ENCODE measurements around the gene TBC1D4.
"Not testable (repeated sequence)": the region's sequence is repeated elsewhere in the genome, so short reads cannot be mapped to it uniquely, and the experiment has no call there.

The TBC1D4 gene

GRCh38 chr13:75447493-75447892 is 34.5 kb downstream of the TBC1D4 start:
- no peak for DNase-seq

GRCh38 chr13:75446874-75447273 is 35.1 kb downstream of the TBC1D4 start:
- DNase-seq: no peak

GRCh38 chr13:75445717-75446499 is 36.1 kb downstream of the TBC1D4 start:
- no peak for DNase-seq

- no peak for DNase-seq
These were observed 38.0 kb downstream of the TBC1D4 start for GRCh38 chr13:75444016-75444415.

GRCh38 chr13:75443356-75443958 is 38.5 kb downstream of the TBC1D4 start:
- no peak for DNase-seq

GRCh38 chr13:75442736-75443234 is 39.2 kb downstream of the TBC1D4 start:
- DNase-seq: no peak

- no peak for DNase-seq
These were observed 41.9 kb downstream of the TBC1D4 start for GRCh38 chr13:75440100-75440499.

GRCh38 chr13:75437582-75438318 is 44.2 kb downstream of the TBC1D4 start:
- DNase-seq: no peak

- not testable (repeated sequence) for DNase-seq
These were observed 47.8 kb downstream of the TBC1D4 start for GRCh38 chr13:75434126-75434525.

GRCh38 chr13:75432811-75433244 is 49.1 kb downstream of the TBC1D4 start:
- DNase-seq: no peak

GRCh38 chr13:75432045-75432444 is 49.9 kb downstream of the TBC1D4 start:
- DNase-seq: no peak

- DNase-seq: no peak
These were observed 51.3 kb downstream of the TBC1D4 start for GRCh38 chr13:75430436-75431209.

GRCh38 chr13:75426421-75426820 is 55.5 kb downstream of the TBC1D4 start:
- no peak for DNase-seq

- no peak for DNase-seq
These were observed 56.6 kb downstream of the TBC1D4 start for GRCh38 chr13:75425216-75426009.

GRCh38 chr13:75423946-75424345 is 58.0 kb downstream of the TBC1D4 start:
- no peak for DNase-seq

- DNase-seq: no peak
These were observed 59.9 kb downstream of the TBC1D4 start for GRCh38 chr13:75422028-75422427.

GRCh38 chr13:75421133-75421532 is 60.8 kb downstream of the TBC1D4 start:
- DNase-seq: no peak

GRCh38 chr13:75419656-75420055 is 62.3 kb downstream of the TBC1D4 start:
- DNase-seq: no peak

GRCh38 chr13:75418997-75419396 is 63.0 kb downstream of the TBC1D4 start:
- DNase-seq: no peak

- no peak for DNase-seq
These were observed 63.7 kb downstream of the TBC1D4 start for GRCh38 chr13:75418186-75418843.

- no peak for DNase-seq
These were observed 64.3 kb downstream of the TBC1D4 start for GRCh38 chr13:75417656-75418055.
